Subcutaneous adipose tissue (tissue), 4 donors: Measurements from ENCODE around the gene RET. TPM values are rescaled to one million over a fixed set of nuclear protein-coding genes. Genes with fewer than 3 reads are reported as not detected.

ENCODE experiments used
- CTCF ChIP-seq: fragments of 450-650 bp; IDR thresholded peaks from one replicate; pipeline ENCODE4 v1.5.1; 2016; ENCODE audit warnings: low read depth, mild to moderate bottlenecking, control low read depth, antibody characterized with exemption, moderate library complexity
- total RNA-seq, 4 donors: library from RNA; depleted of rRNA; stranded (reverse); fragments of >200 nt; gene quantifications; one replicate each; pipeline ENCODE4 v1.1.0, GENCODE V29; 2016

The RET gene
- total RNA-seq, 4 donors from 2014 or later = 0.19 to 1.9 (median 0.49) TPM

GRCh38 chr10:43065761-43066160 lies 11.1 kb upstream of the RET start:
- TF ChIP-seq CTCF = no peak

- no peak for TF ChIP-seq CTCF
These were observed 10.4 kb upstream of the RET start for GRCh38 chr10:43066481-43066880.

GRCh38 chr10:43067391-43068135 lies 9.3 kb upstream of the RET start:
- no peak for TF ChIP-seq CTCF

GRCh38 chr10:43068136-43068395 lies 8.8 kb upstream of the RET start:
- TF ChIP-seq CTCF = no peak

- no peak for TF ChIP-seq CTCF
These were observed 8.2 kb upstream of the RET start for GRCh38 chr10:43068471-43069210.

- TF ChIP-seq CTCF = no peak
These were observed 7.7 kb upstream of the RET start for GRCh38 chr10:43069211-43069515.

GRCh38 chr10:43069579-43069978 lies 7.3 kb upstream of the RET start:
- no peak for TF ChIP-seq CTCF
